ENCODE data around the gene ULK2.
"Not testable (repeated sequence)": the region's sequence is repeated elsewhere in the genome, so short reads cannot be mapped to it uniquely, and the experiment has no call there.

Gene ULK2

DNA sequence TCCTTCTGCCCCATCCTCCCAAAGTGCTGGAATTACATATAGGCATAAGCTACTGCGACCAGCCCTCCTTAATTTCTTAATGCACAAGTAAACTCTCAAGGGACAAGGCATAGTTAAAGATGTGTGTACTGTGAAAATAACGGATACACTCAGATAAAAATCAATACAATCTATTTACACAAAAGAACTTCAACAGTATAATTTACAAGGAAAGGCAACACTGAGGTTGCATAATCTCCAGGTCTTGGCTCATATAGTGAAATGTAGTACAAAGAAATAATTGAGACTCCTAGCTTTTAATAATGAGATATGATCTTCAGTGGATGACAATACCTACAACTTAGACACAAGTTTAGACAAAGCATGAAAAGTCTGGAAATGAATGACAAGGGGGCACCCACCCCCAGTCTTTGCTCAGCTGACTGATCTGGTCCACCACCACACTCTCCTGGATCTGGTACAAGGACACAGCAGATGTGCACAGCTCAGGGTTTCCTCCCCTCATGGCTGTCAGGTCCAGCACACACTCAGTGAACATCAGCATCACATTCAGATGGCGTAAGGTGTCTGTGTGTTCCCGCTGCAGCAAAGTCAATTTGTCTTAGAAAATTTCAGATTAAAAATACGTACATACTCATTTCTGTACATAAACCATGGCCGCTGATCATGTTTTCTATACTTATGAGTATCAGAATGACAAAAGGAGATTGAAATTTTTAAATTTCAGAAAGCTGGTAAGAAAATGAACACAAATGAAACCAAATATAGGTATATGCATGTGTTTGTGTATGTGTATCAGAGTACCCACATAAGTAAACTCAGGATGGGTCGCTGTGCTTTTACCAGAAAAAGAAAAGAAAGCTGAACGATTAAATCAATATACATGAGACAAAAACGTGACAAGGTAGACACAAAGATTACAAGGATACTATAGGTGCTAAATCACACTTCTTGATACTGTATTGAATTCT lies 86.0 kb downstream of the ULK2 start:
- H3K27me3 ChIP-seq (ENCODE audit: insufficient read depth, low read length) = no peaks in the 10 kb centered on the region
- H3K4me3 ChIP-seq (ENCODE audit: low read length) = no peak overlapping the region
- no peaks in the 10 kb centered on the region for H3K36me3 ChIP-seq (ENCODE audit: insufficient read depth, low read depth, low read length)
- H3K4me1 ChIP-seq (ENCODE audit: insufficient read depth, low read length) = no peaks in the 10 kb centered on the region
- H3K9ac ChIP-seq (ENCODE audit: low read depth, low read length) = no peak overlapping the region
- H3K9me3 ChIP-seq (ENCODE audit: insufficient read depth, low read depth, low read length) = no peaks in the 10 kb centered on the region
- no peak overlapping the region for H3K27ac ChIP-seq (ENCODE audit: low read length)

DNA sequence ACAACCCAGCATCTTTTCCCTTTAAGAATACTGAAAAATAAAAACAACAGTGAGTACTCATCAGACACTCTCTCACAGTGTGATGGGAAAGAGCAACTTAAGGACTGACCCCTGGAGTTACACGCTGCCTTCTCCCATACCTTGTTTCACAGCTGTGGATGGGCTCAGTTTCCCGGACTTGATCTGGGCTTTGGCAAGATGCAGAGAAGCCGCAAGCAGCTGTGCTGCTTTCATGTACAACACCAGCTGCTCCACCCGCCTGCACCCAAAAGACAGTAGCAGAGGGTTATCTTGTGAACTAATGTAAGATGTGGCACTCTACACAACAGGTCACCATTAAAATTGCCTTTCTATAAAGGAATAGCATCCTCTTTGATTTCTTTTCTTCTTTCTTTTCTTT lies 86.9 kb downstream of the ULK2 start:
- H3K9ac ChIP-seq (ENCODE audit: low read depth, low read length) = no peak overlapping the region
- no peak overlapping the region for H3K27ac ChIP-seq (ENCODE audit: low read length)
- no peaks in the 10 kb centered on the region for H3K27me3 ChIP-seq (ENCODE audit: insufficient read depth, low read length)
- no peaks in the 10 kb centered on the region for H3K36me3 ChIP-seq (ENCODE audit: insufficient read depth, low read depth, low read length)
- H3K9me3 ChIP-seq (ENCODE audit: insufficient read depth, low read depth, low read length) = no peaks in the 10 kb centered on the region
- H3K4me1 ChIP-seq (ENCODE audit: insufficient read depth, low read length) = no peaks in the 10 kb centered on the region
- H3K4me3 ChIP-seq (ENCODE audit: low read length) = no peak overlapping the region

DNA sequence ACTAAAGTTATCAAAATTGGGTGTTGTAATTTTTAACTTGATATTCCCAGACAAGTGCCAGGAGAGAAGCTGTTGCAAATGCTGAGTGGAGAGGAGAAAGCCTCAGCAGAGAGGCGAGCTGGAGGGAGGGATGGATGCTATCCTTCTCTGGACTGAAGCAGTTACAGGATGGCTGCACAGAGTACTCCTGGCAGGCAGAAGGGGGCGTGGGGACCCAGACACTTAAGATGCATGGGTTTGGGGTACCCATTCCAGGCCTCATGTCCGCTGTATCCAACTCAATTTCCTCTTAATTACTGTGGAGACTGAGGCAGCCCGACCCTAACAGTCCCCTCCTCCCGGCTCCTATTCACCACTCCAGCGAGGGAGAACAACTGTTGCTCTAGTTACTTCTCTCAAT lies 94.2 kb downstream of the ULK2 start:
- Histone ChIP-seq H3K9ac (ENCODE audit: low read depth, low read length) (no peak overlapping the region), H3K27me3 (ENCODE audit: insufficient read depth, low read length) (no peaks in the 10 kb centered on the region), H3K36me3 (ENCODE audit: insufficient read depth, low read depth, low read length) (no peaks in the 10 kb centered on the region), H3K27ac (ENCODE audit: low read length) (no peak overlapping the region), H3K4me3 (ENCODE audit: low read length) (no peak overlapping the region), H3K9me3 (ENCODE audit: insufficient read depth, low read depth, low read length) (no peaks in the 10 kb centered on the region), H3K4me1 (ENCODE audit: insufficient read depth, low read length) (no peaks in the 10 kb centered on the region)

DNA sequence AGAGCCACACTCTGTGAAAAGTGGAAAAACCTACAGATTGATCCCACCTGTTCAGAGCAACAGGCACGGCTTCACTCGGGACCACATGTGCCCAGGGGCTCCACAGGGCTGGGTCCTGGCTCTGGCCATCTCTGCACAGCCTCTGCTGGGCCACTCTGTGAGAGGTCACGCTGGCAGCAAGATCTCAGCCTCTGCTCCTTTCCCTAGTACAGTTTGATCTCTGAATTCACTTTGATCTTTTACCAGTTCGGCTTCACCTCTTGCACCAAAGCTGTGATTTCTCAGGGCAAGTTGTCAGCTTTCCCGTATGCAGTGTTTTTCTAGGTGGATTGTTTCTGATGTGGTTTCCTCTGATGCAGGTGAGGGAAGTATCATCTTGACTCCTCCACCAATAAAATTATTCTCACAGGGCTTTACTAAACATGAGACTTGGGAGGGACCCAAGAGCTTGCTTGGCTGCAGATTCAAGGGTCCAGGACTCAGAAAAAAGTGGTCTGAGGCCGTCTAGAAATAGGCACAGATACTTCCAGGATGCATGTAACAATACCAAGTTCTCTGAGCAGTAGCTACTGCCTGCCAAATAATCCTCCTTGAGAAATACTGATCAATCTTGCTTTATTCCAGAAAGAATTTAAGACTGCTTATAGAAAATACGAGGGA lies 95.6 kb downstream of the ULK2 start:
- H3K9me3 ChIP-seq (ENCODE audit: insufficient read depth, low read depth, low read length) = no peaks in the 10 kb centered on the region
- no peak overlapping the region for H3K4me3 ChIP-seq (ENCODE audit: low read length)
- H3K36me3 ChIP-seq (ENCODE audit: insufficient read depth, low read depth, low read length) = no peaks in the 10 kb centered on the region
- no peaks in the 10 kb centered on the region for H3K4me1 ChIP-seq (ENCODE audit: insufficient read depth, low read length)
- no peaks in the 10 kb centered on the region for H3K27me3 ChIP-seq (ENCODE audit: insufficient read depth, low read length)
- H3K9ac ChIP-seq (ENCODE audit: low read depth, low read length) = no peak overlapping the region
- H3K27ac ChIP-seq (ENCODE audit: low read length) = no peak overlapping the region

DNA sequence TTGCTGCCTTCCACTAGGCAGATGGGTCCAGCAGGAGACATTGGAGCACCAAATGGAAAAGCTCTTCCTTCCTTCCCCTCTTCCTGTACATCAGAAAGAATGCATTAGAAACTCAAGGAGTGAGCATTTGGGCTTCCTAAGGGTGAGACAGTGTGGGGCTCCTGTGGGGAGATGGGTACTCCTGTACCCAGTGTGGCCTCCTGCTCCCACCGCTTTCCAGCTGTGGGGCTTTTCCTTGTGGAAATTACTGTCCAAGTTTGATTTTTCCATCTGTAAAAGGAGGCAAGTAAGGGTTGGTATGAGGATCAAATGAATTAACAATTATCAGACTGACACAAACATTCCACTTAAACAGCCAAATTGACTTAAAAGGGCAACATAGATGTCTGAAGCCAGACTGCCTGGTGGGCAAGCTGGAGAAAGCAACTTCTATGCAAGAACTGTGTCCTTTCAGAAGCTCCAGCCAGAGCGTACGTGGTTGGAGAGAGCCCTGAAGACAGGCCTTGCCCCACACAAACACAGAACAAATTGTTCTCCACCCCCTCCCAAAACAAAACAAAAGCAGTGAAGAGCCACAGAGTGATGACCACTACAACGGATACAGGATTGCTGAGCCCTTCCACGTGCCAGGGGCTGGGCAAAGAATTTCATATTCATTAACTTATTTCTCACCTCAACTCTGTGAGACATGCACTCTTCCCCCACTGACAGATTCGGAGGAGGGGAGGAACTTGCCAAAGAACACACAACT lies 96.6 kb downstream of the ULK2 start:
- Histone ChIP-seq H3K36me3 (ENCODE audit: insufficient read depth, low read depth, low read length) (no peaks in the 10 kb centered on the region), H3K27ac (ENCODE audit: low read length) (no peak overlapping the region)

DNA sequence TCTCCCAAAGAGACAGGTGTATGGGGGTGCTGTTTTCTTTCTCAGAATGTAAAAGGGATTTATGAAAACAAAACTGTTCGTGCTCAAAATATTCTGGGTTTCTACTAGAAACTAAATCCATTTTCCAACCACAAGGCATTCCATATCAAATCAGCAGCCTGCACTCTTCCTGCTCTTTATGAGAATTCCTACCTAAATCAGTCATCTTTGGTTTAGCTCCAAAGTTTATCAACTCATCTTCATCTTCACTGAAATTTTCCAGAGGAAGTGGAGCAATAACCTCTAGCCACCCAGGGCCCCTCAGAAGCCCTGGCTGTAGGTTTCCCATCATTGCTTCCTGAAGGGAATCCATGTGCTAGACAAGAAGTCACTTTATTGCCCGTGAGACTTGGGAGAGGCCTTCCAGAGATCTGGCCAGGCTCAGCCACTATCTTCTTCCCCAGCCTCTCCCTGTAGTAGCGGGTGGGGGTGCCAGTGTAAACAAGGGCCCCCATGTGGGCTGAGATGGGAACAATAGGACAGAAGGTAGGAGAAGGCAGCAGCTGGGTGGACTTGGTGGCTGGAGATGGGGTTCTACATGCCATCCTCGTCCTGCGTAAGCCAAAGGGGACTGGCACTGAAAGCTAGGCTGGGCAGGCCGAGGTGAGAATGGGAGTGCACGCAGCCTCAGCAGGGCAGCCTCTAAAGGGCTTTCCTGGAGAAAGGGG lies 97.6 kb downstream of the ULK2 start:
- no peaks in the 10 kb centered on the region for H3K4me1 ChIP-seq (ENCODE audit: insufficient read depth, low read length)
- no peaks in the 10 kb centered on the region for H3K27me3 ChIP-seq (ENCODE audit: insufficient read depth, low read length)
- H3K27ac ChIP-seq (ENCODE audit: low read length) = no peak overlapping the region
- H3K4me3 ChIP-seq (ENCODE audit: low read length) = no peak overlapping the region
- H3K9me3 ChIP-seq (ENCODE audit: insufficient read depth, low read depth, low read length) = no peaks in the 10 kb centered on the region
- no peak overlapping the region for H3K9ac ChIP-seq (ENCODE audit: low read depth, low read length)
- no peaks in the 10 kb centered on the region for H3K36me3 ChIP-seq (ENCODE audit: insufficient read depth, low read depth, low read length)

More for the DNA sequence above, 96.6 kb downstream of the ULK2 start:
- Histone ChIP-seq H3K4me1 (ENCODE audit: insufficient read depth, low read length) (no peaks in the 10 kb centered on the region), H3K9ac (ENCODE audit: low read depth, low read length) (no peak overlapping the region), H3K4me3 (ENCODE audit: low read length) (no peak overlapping the region), H3K9me3 (ENCODE audit: insufficient read depth, low read depth, low read length) (no peaks in the 10 kb centered on the region), H3K27me3 (ENCODE audit: insufficient read depth, low read length) (no peaks in the 10 kb centered on the region)

DNA sequence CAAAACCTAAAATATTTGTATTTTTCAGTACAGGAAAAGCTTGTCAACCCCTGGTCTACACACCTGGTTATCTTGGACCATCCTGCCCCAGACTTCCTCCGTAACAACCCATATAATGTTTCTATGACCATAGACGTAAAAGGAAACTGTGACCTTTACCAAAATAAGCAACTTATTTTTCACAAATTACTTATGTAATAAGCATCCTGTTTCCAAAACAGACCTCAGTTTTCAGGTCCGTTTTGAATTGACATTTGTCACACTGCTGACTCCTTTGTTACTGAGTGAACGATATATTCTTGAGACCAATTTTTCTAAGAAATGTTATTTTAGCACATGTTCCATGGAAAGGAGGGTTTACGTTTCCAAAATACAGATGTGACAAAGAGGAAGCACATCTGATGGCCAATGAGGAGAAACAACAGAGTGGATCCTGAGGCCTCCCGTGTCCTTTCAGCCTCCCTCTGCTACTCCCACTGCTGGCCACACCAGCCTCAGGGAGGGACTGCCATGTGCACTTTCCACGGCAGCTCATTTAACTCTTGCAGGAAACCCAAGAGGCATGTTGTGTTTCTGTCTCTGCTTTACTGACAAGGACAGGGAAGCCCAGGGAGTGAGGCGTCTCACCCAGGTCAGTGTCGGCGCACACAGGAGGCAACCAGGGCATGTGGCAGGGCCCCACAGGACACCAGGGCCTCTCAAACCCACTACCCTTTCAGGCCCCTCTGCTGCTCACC lies 99.5 kb downstream of the ULK2 start:
- Histone ChIP-seq H3K4me3 (ENCODE audit: low read length) (no peak overlapping the region), H3K9me3 (ENCODE audit: insufficient read depth, low read depth, low read length) (no peaks in the 10 kb centered on the region), H3K4me1 (ENCODE audit: insufficient read depth, low read length) (no peaks in the 10 kb centered on the region), H3K27me3 (ENCODE audit: insufficient read depth, low read length) (no peaks in the 10 kb centered on the region), H3K27ac (ENCODE audit: low read length) (no peak overlapping the region), H3K36me3 (ENCODE audit: insufficient read depth, low read depth, low read length) (no peaks in the 10 kb centered on the region), H3K9ac (ENCODE audit: low read depth, low read length) (no peak overlapping the region)

DNA sequence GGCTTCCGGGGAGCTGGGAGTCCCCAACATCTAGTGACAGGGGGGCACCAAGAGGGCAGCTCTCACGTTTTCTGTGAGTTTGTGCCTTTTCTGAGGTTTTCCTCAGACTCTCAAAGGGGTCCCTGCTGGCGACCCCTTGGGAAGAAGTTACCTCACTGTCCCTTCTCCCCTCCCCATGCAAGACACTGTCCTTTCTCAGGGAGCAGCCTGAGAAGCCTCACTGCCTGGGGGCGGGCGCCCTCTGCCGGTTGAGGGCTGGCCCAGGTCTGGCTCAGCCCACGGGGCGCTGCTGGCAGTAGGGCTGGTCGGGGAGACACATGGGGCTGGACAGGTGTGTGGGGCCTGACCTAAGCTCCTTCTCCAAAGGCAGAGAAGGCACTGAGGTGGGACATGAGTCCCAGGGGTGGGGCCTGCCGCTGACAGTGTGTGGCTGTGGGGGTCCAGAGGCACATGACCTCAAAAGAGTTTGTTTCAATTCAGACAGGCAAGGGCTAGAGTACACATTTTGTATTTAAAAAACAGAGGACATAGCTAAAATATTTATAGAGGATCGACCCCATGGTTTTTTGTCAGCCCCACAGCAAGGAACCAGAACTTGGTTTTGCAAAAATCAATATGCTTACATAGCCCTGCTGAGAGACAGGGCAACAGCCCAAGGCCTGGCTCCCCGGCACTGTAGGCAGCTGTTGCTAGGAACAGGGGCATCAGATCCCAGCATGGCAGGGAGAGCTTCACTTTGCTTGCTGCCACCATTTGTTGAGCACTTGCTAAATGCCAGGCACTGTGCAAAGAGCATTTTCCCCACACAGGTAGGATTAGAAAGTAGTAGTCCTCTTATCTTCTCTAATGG lies 101.1 kb downstream of the ULK2 start:
- Histone ChIP-seq H3K9ac (ENCODE audit: low read depth, low read length) (no peak overlapping the region), H3K36me3 (ENCODE audit: insufficient read depth, low read depth, low read length) (no peaks in the 10 kb centered on the region), H3K27me3 (ENCODE audit: insufficient read depth, low read length) (peaks cover 7% of the 10 kb centered on the region; the same call in 1 of the 2 replicates), H3K4me1 (ENCODE audit: insufficient read depth, low read length) (no peaks in the 10 kb centered on the region), H3K4me3 (ENCODE audit: low read length) (no peak overlapping the region), H3K27ac (ENCODE audit: low read length) (no peak overlapping the region), H3K9me3 (ENCODE audit: insufficient read depth, low read depth, low read length) (no peaks in the 10 kb centered on the region)

DNA sequence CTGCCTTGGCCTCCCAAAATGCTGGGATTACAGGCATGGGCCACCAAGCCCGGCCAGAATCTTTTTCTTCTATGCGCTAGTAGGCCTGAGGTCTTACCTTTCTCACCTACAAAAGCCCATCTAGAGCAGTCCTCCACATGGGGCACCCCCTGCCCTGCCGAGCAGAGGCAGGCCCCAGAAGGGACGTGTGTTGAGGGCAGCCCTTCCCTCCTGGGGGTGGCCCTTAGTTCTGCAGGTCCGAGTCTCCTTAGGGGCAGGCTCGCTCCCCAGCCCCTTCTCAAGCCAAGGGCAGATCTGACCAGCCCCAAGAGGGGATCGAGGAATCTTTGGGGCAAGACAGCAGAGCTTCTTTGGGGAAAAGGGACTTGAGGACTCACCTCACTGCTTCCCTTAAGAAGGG lies 101.7 kb downstream of the ULK2 start:
- Histone ChIP-seq H3K36me3 (ENCODE audit: insufficient read depth, low read depth, low read length) (no peaks in the 10 kb centered on the region), H3K9ac (ENCODE audit: low read depth, low read length) (no peak overlapping the region), H3K27ac (ENCODE audit: low read length) (no peak overlapping the region), H3K27me3 (ENCODE audit: insufficient read depth, low read length) (peaks cover 7% of the 10 kb centered on the region; the same call in 1 of the 2 replicates), H3K9me3 (ENCODE audit: insufficient read depth, low read depth, low read length) (no peaks in the 10 kb centered on the region), H3K4me3 (ENCODE audit: low read length) (no peak overlapping the region), H3K4me1 (ENCODE audit: insufficient read depth, low read length) (no peaks in the 10 kb centered on the region)

DNA sequence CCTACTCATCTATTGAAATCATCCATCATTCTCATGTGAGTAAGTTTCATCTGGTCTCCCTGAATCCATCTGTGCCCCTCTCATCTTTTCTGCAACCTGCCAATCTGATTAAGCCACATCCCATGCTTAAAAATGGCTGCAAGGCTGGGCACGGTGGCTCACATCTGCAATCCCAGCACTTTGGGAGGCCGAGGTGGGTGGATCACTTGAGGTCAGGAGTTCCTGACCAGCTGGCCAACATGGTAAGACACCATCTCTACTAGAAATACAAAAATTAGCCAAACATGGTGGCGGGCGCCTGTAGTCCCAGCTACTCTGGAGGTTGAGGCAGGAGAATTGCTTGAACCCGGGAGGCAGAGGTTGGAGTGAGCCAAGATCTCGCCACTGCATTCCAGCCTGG lies 103.7 kb downstream of the ULK2 start:
- H3K9ac ChIP-seq (ENCODE audit: low read depth, low read length); H3K27ac ChIP-seq (ENCODE audit: low read length); H3K9me3 ChIP-seq (ENCODE audit: insufficient read depth, low read depth, low read length); H3K27me3 ChIP-seq (ENCODE audit: insufficient read depth, low read length); H3K4me1 ChIP-seq (ENCODE audit: insufficient read depth, low read length); H3K36me3 ChIP-seq (ENCODE audit: insufficient read depth, low read depth, low read length); H3K4me3 ChIP-seq (ENCODE audit: low read length): not testable (repeated sequence)
